Esophagus muscularis mucosa (tissue), 4 donors: ENCODE data around the gene SAT1. TPM values are rescaled to one million over a fixed set of nuclear protein-coding genes. Genes with fewer than 3 reads are reported as not detected.
"Not testable (repeated sequence)": the region's sequence is repeated elsewhere in the genome, so short reads cannot be mapped to it uniquely, and the experiment has no call there.

Source experiments
- DNase-seq: peaks from one replicate; pipeline ENCODE4 v3.0.0-alpha.2; 2017; ENCODE audit errors: extremely low spot score
- H3K27ac ChIP-seq, 4 donors: fragments of 200-600 bp; sonication (generic); replicated peaks in 1 of 4; 1 replicate in 3 of 4; 2 replicates in 1 of 4; pipeline ENCODE4 v1.5.1; 2016 to 2019; ENCODE audit warnings: mild to moderate bottlenecking in 1 of 4
- H3K27me3 ChIP-seq, 4 donors: fragments of 200-600 bp; sonication (generic); one replicate each; pipeline versions ENCODE4 v1.5.1 to v1.6.0; 2016 to 2019
- H3K36me3 ChIP-seq, 4 donors: fragments of 200-600 bp; sonication (generic); one replicate each; pipeline ENCODE4 v1.5.1; 2016 to 2019
- H3K4me1 ChIP-seq, 4 donors: fragments of 200-600 bp; sonication (generic); one replicate each; pipeline ENCODE4 v1.5.1; 2016 to 2019
- H3K4me3 ChIP-seq, 4 donors: fragments of 200-600 bp; sonication (generic); 1 replicate in 2 of 4; 2 replicates in 2 of 4; pipeline ENCODE4 v1.5.1; 2016 to 2019; ENCODE audit warnings: mild to moderate bottlenecking in 4 of 4, moderate library complexity in 1 of 4
- H3K9me3 ChIP-seq, 4 donors: fragments of 200-600 bp; sonication (generic); 1 replicate in 3 of 4; 2 replicates in 1 of 4; pipeline ENCODE4 v1.5.1; 2016 to 2019
- CTCF ChIP-seq, 3 experiments: fragments of 200-600 bp in 2 of 3; fragments of 450-650 bp in 1 of 3; sonication (generic) in 2 of 3; IDR thresholded peaks; one replicate each; pipeline ENCODE4 v1.5.1; 2017 to 2019; ENCODE audit warnings: antibody characterized with exemption in 3 of 3, mild to moderate bottlenecking in 2 of 3, moderate library complexity in 1 of 3
- EP300 ChIP-seq: sonication (generic); formaldehyde crosslinking; IDR thresholded peaks from one replicate; pipeline ENCODE4 v1.6.1; 2017; ENCODE audit warnings: antibody characterized with exemption
- POLR2A ChIP-seq: fragments of 450-650 bp; IDR thresholded peaks from one replicate; pipeline ENCODE4 v1.6.1; 2017; ENCODE audit warnings: antibody characterized with exemption, moderate library complexity, mild to moderate bottlenecking, low read depth
- POLR2AphosphoS5 ChIP-seq, 2 donors: sonication (generic); formaldehyde crosslinking; IDR thresholded peaks; one replicate each; pipeline ENCODE4 v1.6.1; 2017; ENCODE audit warnings: antibody characterized with exemption in 2 of 2
- WGBS: methylation state at CpG from one replicate; pipeline ENCODE4 v1.1.5; 2018; 5-methylcytosine and 5-hydroxymethylcytosine counted together
- intact Hi-C: fragments of 100-400 bp; cut with DNase I; formaldehyde crosslinking; loops from one replicate; pipeline ENCODE4 v1.15.1; 2023
- total RNA-seq, 4 donors: library from RNA; depleted of rRNA; stranded (reverse); fragments of >200 nt; gene quantifications; one replicate each; pipeline versions ENCODE4 v1.1.0 to v1.2.1, GENCODE V29; 2016

SAT1 gene
- total RNA-seq, 4 donors from 2014 or later: 152 to 621 (median 206) TPM

- no peaks in the 10 kb centered on the region for H3K9me3 ChIP-seq
- 87% methylated on average over 2 of the region's 2 CpGs for WGBS
- intact Hi-C loops: no loop called here
- no peak overlapping the region for H3K27ac ChIP-seq
- no peak for TF ChIP-seq CTCF (IDR thresholded peaks at IDR 0.05)
- no peak for TF ChIP-seq POLR2A
- TF ChIP-seq POLR2AphosphoS5 (IDR thresholded peaks at IDR 0.05): no peak
- TF ChIP-seq EP300: no peak
- no peaks in the 10 kb centered on the region for H3K36me3 ChIP-seq
- H3K4me3 ChIP-seq: no peak overlapping the region
- H3K27me3 ChIP-seq: no peaks in the 10 kb centered on the region
- DNase-seq: no peak
- H3K4me1 ChIP-seq: no peaks in the 10 kb centered on the region
Observed at GRCh38 chrX:23770142-23770541, 12.8 kb upstream of the SAT1 start.

GRCh38 chrX:23771086-23771485 is 11.9 kb upstream of the SAT1 start:
- H3K4me1 ChIP-seq, intact Hi-C loops, H3K27ac ChIP-seq, H3K36me3 ChIP-seq, H3K4me3 ChIP-seq, H3K27me3 ChIP-seq, DNase-seq, H3K9me3 ChIP-seq: not testable (repeated sequence)
- 90% methylated on average over 5 of the region's 7 CpGs for whole genome bisulfite sequencing

GRCh38 chrX:23773601-23774175 is 9.3 kb upstream of the SAT1 start:
- Histone ChIP-seq H3K4me1 (no peaks in the 10 kb centered on the region), H3K27ac (no peak overlapping the region), H3K27me3 (no peaks in the 10 kb centered on the region)

GRCh38 chrX:23776363-23776762 is 6.6 kb upstream of the SAT1 start:
- H3K9me3 ChIP-seq: no peaks in the 10 kb centered on the region
- TF ChIP-seq POLR2A (no peak), CTCF (IDR thresholded peaks at IDR 0.05) (no peak), POLR2AphosphoS5 (IDR thresholded peaks at IDR 0.05) (no peak), EP300 (no peak)
- H3K27ac ChIP-seq: no peak overlapping the region
- H3K36me3 ChIP-seq: no peaks in the 10 kb centered on the region
- no peak overlapping the region for H3K4me3 ChIP-seq
- H3K4me1 ChIP-seq: no peaks in the 10 kb centered on the region
- 74% methylated on average over 3 of the region's 3 CpGs for WGBS
- no peaks in the 10 kb centered on the region for H3K27me3 ChIP-seq
- no peak for DNase-seq
- intact Hi-C loops: no loop called here

More at GRCh38 chrX:23773601-23774175, 9.3 kb upstream of the SAT1 start:
- Histone ChIP-seq H3K9me3 (no peaks in the 10 kb centered on the region), H3K4me3 (no peak overlapping the region), H3K36me3 (no peaks in the 10 kb centered on the region)
- 71% methylated on average over 3 of the region's 3 CpGs for WGBS
- DNase-seq: no peak
- no peak for TF ChIP-seq CTCF (IDR thresholded peaks at IDR 0.05)
- no peak for TF ChIP-seq EP300
- TF ChIP-seq POLR2AphosphoS5 (IDR thresholded peaks at IDR 0.05): no peak
- TF ChIP-seq POLR2A: no peak
- intact Hi-C loops: no loop called here

GRCh38 chrX:23779025-23779424 is 3.9 kb upstream of the SAT1 start:
- intact Hi-C loops: no loop called here

More at GRCh38 chrX:23779025-23779424, 3.9 kb upstream of the SAT1 start:
- WGBS: 84% methylated on average over 4 of the region's 4 CpGs
- no peak for DNase-seq
- Histone ChIP-seq H3K27ac (no peak overlapping the region), H3K4me3 (no peak overlapping the region), H3K4me1 (peaks cover 0 to 13% (median 0%) of the 10 kb centered on the region in 4 donors), H3K9me3 (no peaks in the 10 kb centered on the region), H3K27me3 (no peaks in the 10 kb centered on the region), H3K36me3 (no peaks in the 10 kb centered on the region)
- no peak for TF ChIP-seq POLR2AphosphoS5 (IDR thresholded peaks at IDR 0.05)
- no peak for TF ChIP-seq POLR2A
- no peak for TF ChIP-seq CTCF (IDR thresholded peaks at IDR 0.05)
- TF ChIP-seq EP300: no peak
